GM18517 (cell line): ENCODE results near the gene TRA2B.

ENCODE experiments used
- ATAC-seq: cut with Tn5 transposase; IDR thresholded peaks from one replicate; pipeline ENCODE4 v1.9.1; 2021; ENCODE audit warnings: mild to moderate bottlenecking, moderate library complexity; ENCODE audit not compliant: unreplicated experiment

TRA2B gene

GRCh38 chr3:185937689-185938374 lies at the start of gene TRA2B:
TRA2B (minus strand) TSS chr3:185938014; CDS start chr3:185937860, 154 bp downstream.
- ATAC-seq = peak; percentile 89

- no peak for ATAC-seq
Observed at GRCh38 chr3:185986198-185986777, 48.5 kb upstream of the TRA2B start.

DNA sequence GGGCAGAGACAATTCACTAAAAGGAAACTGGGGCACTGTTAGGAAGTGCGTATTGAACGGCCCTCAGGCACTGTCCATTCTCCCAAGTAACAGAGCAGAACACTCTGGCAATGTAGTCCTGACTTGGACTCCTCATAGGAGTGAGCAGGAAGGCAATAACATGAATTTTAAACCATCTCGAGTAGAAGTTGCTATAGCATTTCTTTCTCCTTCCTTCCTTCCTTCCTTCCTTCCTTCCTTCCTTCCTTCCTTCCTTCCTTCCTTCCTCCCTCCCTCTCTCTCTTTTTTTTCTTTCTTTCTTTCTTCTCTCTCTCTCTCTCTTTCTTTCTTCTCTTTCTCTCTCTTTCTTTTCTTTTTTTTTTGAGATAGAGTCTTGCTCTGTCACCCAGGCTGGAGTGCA lies 46.4 kb upstream of the TRA2B start:
- ATAC-seq = no peak

- ATAC-seq = no peak
Observed at GRCh38 chr3:185983495-185984141, 45.8 kb upstream of the TRA2B start.

DNA sequence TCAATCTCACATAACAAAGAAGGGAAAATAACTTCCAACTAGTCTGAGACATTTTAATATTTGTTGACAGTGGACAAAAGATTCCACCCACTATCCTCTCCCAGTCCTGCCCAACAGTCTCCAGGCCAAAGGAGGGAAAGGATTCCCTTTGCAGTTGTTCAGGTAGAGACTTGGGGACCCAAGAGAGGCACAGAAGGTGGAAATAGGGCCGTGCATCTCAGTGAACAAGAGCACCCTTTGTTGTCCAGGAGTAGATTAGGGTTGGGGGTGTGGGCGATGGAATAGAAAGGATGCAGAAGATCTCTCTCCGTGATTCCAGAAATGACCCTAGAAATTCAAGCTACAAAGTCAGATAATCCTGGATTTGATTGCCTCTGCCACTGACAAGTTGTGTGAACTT lies 44.8 kb upstream of the TRA2B start:
- no peak for ATAC-seq

DNA sequence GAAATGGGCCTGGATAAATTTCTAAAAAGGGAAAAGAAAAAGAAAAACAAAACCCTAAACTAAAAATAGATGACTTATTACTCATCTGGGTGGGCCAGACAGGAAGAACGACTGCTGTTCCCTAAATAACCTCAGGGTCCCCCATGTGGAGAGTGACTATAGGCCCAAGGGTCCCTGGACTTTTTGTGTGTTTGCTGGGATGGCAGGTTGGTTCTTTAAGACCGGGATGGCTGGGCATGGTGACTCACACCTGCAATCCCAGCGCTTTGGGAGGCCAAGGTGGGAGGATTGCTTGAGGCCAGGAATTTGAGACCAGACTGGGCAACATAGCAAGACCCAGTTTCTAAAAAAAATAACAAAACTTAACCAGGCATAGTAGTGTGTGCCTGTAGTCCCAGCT lies 43.8 kb upstream of the TRA2B start:
- ATAC-seq = no peak

- ATAC-seq = no peak
Observed at GRCh38 chr3:185979721-185980121, 41.9 kb upstream of the TRA2B start.

GRCh38 chr3:185978516-185978915 lies 40.7 kb upstream of the TRA2B start:
- ATAC-seq = no peak

DNA sequence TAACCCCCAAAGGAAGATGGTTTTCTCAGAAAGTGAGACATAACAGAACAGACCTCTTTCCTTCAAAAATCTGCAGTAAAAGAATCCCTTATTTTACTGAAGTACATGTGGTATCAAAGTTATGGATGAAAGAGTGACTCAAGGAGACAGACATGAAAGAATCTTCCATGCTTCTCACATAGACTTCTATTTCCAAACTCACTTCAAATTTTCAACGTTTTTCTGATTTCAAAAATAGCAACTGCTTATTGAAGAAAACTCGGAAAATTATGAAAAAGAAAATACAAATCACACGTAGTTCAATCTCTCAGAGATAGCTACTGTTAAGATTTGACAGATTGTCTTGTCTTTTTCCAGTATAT lies 39.8 kb upstream of the TRA2B start:
- ATAC-seq = no peak

DNA sequence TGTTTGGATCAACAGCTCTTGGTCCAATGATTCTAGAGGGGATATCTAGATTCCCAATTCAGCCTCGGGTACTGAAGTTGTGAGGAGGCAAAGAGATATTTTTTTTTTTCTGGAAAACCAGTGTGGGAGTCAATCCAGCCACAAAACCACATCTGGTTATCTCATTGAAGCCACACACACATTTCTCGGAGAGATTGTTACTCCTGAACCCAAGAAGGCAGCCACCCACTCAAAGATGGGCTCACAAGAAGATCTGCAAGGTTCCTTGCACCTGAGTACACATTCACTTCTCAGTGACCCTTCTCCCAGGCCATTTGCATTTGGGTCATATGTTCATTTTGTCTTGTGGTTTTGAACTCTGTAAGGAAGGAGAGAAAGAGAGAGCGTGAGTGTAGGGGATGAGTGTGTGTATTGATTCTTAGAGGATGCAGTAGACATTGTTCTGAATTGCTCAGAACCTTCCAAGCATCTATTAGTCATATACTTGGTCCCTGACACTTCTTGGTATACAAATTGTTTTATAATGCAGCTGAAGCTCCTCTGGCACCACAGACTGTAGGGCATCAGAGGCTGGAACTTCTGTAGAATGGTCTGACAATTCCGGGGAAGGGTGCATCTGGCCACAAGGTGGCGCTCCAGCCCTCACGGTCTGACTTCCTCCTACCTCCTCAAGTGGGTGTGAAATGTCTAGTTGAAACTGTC lies 39.3 kb upstream of the TRA2B start:
- ATAC-seq = peak; percentile 83

DNA sequence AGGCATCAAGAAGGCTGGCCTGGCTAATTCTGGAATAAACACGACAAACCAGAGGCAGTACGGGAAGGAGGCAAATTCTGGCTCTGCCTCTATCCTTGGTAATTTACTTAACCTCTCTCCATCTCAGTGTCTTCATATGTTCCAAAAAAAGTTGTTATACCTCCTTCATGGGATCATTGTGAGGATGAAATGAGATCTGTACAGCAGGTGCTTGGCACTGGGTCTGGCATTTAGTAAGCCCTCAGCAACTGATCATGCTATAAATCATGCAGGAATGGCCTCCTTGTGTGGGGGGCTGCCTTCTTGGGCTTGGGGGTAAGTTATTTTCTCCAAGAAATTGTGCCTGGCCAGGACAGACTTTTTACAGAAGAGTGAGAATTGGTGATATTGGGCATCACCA lies 38.3 kb upstream of the TRA2B start:
- no peak for ATAC-seq

GRCh38 chr3:185971579-185971978 lies 33.8 kb upstream of the TRA2B start:
- ATAC-seq = no peak

- no peak for ATAC-seq
Observed at GRCh38 chr3:185968168-185968567, 30.4 kb upstream of the TRA2B start.

- ATAC-seq = no peak
Observed at GRCh38 chr3:185966655-185967054, 28.8 kb upstream of the TRA2B start.

GRCh38 chr3:185965496-185965895 lies 27.7 kb upstream of the TRA2B start:
- no peak for ATAC-seq

- no peak for ATAC-seq
Observed at GRCh38 chr3:185961675-185962232, 23.9 kb upstream of the TRA2B start.

- ATAC-seq = no peak
Observed at GRCh38 chr3:185960522-185961288, 22.9 kb upstream of the TRA2B start.

DNA sequence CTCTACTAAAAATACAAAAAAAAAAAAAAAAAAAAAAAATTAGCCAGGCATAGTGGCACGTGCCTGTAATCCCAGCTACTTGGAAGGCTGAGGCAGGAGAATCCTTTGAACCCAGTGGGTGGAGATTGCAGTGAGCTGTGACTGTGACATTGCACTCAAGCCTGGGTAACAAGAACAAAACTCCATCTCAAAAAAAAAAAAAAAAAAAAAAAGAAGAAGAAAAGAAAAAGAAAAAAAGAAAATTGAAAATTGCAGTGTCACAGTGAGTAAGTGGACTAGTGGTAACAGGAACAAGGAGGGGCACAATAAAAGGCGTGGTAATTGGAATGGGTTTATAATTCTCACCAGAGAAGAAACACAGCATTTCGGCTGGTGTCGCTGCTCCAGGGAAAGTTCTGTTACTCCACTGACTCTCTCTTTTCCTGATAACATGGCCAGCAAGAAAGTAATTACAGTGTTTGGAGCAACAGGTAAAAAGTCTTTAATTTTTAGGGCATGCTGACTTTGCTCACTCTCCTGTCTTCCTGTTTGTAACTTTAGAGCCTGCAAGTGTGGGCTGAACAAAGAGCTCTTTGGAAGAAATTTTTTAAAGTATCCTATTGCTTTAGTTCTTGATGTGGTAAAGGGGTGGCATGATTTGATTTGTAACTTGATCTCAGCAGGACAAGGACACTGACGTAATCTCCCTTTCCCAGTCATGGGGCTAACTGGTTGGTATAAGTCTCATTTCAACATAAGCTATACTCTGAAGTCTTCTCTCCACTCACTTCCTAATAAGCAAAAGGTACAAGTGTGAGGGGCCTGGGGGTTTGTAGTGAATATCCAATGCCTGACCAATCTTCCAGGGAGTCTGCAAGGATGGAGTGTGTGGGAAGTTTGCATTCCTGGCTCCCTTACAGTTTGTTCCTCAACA lies 22.1 kb upstream of the TRA2B start:
- ATAC-seq = no peak

DNA sequence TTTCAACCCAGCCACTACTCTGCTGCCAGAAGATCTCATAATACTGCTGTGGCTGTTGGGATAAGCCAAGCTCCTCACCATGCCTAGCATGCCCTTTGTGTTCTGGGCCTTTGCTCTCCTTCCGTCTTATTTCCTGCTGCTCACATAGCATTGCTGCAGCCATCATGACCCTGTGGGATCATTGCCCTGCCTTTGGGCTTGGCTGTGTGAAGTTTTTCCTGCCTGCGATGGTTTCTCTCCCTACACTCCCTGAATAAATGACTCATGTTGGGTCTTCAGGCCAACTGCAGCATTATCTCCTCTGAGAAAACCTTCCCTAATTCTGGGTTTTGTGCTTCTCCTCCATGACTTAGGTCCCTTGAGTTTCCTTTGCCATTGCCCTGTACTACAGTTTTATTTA lies 20.8 kb upstream of the TRA2B start:
- no peak for ATAC-seq

DNA sequence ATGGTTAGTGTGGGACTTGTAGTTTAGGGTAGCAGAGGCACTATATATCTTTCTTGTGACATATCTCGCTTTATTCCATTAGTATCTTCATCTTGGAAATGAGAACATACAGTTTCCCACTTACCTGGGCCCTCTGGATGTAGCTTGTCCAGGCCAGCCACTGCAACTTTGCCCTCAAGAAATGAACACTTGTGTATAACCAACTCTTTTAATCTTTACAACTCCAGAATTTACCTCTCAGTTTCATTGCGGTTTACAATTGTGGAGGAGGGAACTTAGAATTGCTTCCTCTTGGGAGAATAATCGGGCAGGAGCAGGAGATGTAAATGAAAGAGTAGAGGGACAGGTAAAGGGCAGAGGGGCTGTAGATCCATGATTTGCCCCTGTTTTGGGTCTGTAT lies 18.4 kb upstream of the TRA2B start:
- no peak for ATAC-seq
